ENCODE measurements around the gene OLAH.
A peak's percentile ranks its signal among the peaks of the same experiment; 100 is the strongest.
"Not testable (repeated sequence)": the region's sequence is repeated elsewhere in the genome, so short reads cannot be mapped to it uniquely, and the experiment has no call there.

The OLAH gene

DNA sequence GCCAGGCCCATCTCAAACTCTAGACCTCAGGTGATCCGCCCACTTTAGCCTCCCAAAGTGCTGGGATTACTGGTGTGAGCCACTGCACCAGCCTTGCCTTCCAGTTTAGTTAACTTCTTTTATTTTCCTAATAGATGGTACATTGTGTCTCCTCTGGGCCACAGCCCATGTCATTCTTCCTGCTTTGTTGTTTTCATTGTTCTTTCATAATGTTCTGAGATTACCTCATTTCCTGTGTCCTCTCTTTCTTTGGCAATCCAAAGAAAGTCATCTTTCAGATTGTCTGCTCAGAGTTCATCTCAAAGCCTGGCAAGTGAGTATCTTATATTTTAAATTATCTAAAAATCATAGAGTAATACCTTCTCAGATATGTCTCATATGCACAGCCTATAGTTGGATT lies at the start of gene OLAH:
Gene OLAH, plus strand, starts transcription at position 270 of the 400 bp plus-strand sequence. CDS start 3,346 bp downstream, outside the sequence.
- DNase-seq: no peak

GRCh38 chr10:14995964-14996565 lies 47.7 kb upstream of the OLAH start:
- no peak for DNase-seq

DNA sequence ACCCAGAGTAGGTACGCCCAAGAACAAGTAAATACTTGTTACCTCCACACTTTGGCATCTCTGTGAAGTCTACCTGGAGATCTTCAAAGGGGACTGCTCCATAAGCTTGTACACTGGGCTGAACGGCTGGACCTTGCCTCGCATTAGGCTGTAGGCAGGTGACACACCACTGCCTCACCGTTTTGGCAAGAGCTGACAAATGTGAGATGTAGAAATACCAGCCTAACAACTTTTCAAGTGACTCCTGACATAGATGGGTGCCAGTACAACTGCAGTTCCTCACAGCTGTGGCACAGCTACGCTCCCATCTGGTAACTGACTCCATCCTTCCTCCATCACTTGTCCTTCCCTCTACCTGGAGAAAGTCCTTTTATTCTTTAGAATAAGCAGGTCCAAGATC lies 30.2 kb upstream of the OLAH start:
- peak in 1 of 2 experiments; percentile 4 for DNase-seq

- DNase-seq: no peak
Observed at GRCh38 chr10:15015451-15015850, 28.3 kb upstream of the OLAH start.

DNA sequence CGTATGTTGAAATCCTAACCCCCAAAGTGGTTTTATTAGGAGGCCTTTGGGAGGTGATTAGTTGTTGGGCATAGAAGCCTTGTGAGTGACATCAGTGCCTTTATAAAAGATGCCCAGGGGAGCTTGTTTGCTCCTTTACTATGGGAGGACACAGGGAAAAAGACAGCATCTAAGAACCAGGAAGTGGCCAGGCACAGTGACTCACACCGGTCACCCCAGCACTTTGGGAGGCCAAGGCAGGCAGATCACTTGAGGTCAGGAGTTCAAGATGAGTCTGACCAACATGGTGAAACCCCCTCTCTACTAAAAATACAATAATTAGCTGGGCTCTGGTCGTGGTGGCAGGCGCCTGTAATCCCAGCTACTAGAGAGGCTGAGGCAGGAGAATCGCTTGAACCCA lies 22.8 kb upstream of the OLAH start:
- not testable (repeated sequence) for DNase-seq

GRCh38 chr10:15023079-15023478 lies 20.7 kb upstream of the OLAH start:
- not testable (repeated sequence) for DNase-seq

DNA sequence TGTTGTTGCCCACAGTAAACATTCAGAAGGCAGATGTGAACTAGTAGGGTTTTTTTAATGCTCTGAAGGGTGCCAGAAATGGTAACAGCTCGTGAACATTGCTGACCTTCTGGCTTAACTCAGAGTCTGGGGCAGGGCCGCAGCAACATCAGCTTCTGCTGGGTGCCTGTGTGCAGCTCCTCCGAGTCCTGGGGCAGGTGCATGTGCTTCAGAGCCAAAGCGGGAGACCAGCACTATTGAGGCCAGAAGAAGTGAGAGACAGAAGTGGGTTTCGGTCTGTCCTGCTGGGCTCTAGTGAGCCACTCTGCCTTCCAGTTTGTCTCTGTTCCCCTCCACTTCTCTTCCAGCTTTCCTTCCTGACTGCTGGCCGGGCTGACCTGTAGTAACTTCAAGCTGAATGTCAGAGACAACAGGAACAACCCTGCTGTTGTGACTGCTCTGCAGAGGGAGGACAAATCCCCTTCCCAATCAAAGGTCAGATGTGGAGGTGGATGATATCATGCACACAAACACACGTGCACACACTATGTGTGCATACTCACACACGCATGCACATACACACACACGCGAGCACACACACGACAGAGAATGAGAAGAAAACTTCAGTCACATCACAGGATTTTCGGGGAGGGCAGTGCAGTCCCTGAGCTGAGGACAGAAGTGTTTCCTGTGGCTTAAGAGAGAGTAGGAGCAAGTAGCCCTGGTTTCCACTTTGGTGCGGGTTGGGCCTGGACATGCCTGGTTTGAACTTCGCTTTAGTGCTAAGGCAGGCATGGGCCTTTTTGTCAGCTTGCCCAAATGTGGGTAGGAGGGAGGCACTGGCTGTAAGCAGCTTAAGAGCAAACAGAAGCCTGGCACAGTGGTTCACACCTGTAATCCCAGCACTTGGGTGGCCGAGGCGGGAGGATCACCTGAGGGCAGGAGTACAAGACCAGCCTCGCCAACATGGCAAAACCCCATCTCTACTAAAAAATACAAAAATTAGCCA lies 19.4 kb upstream of the OLAH start:
- DNase-seq: not testable (repeated sequence)

DNA sequence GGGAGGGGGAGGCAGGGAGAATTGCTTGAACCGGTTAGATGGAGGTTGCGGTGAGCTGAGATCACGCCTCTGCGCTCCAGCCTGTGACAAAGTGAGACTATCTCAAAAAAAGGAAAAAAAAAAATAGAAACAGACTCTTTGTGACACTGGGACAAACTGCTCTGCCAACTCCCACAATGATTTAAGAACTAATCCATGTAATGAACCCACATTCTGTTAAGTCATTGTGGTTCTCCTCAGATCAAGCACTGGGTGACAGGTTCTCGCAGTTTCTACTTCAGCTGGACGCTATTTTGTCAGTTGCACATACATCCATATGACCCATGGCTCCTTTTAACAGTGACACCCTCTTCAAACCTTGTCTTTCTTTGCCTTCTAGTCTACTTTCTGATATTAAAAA lies 18.7 kb upstream of the OLAH start:
- not testable (repeated sequence) for DNase-seq

GRCh38 chr10:15027741-15028140 lies 16.0 kb upstream of the OLAH start:
- no peak for DNase-seq

DNA sequence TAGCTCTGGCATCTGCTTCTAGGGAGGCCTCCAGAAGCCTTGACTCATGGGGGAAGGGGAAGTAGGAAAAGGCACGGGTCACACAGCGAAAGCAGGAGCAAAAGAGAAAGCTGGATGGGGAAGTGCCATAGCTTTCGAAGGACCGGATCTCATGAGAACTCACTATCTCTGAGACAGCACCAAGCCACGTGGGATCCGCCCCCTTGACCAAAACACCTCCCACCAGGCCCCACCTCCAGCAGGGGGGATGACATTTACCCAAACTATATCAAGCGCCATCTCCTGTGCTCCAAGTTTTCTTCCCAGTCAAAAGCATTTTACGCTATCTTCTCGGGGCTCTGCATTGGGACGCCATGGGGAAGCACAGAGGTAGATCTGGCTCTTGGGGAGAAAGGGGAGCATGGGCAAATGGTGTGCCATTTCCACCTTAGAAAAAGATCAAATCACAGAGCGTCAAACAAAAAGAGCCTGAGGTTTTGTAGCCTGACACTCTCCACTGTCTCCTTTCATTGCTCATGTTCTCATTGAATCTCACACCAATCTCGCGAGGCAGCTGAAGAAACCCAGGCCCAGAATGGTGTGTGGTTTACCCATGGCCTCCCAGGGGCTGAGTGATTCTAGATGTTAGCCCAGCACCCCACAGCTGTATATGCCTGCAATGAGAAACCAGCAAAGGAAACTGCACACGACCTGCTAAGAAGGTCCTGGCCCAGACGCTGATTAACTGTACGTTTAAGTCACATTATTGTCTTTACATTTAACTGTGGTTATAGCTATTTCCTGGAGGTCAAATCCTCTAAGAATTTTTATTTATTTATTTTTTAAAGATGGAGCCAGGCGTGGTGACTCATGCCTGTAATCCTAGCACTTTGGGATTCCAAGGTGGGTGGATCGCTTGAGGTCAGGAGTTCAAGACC lies 8.1 kb upstream of the OLAH start:
- DNase-seq: no peak

- no peak for DNase-seq
Observed at GRCh38 chr10:15037691-15038090, 6.1 kb upstream of the OLAH start.

GRCh38 chr10:15038416-15038815 lies 5.3 kb upstream of the OLAH start:
- no peak for DNase-seq

DNA sequence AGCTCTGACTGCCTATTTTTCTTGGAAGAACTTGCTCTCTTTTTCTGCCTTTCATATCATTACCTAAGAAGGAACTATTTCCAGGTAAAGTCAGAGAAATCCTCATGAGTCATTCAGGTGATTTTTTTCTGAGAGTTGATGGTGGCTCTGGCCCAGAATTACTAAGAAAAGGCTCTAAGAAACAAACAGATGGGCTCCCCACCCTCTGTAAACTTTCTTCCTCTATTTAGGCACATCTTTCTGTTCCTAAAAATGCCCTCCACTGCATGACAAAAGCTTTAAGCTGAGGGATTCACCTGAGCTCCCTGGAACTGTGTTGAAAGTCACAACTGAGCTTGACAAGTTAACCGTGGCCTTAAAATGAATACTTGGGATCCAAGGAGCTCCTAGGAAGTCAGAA lies 1.6 kb downstream of the OLAH start:
- no peak for DNase-seq

GRCh38 chr10:15046626-15047025 lies 2.9 kb downstream of the OLAH start:
- no peak for DNase-seq

DNA sequence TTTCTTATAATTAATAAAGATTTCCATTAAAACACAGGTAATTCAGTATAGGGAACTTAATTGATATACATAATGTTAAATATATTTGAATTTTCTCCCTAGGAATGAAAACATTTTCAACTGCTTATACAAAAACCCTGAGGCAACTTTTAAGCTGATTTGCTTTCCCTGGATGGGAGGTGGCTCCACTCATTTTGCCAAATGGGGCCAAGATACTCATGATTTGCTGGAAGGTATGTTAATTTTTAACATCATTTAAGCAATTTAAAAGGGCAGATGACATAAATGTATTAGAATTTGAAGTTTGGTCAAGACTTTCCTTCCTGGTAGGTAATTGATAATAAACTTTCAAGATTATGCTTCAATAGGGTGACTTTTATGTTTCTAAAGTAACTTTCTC lies 5.8 kb downstream of the OLAH start:
- DNase-seq: no peak

- DNase-seq: no peak
Observed at GRCh38 chr10:15052121-15052520, 8.4 kb downstream of the OLAH start.

- no peak for DNase-seq
Observed at GRCh38 chr10:15053061-15053460, 9.3 kb downstream of the OLAH start.

GRCh38 chr10:15058689-15059088 lies 14.9 kb downstream of the OLAH start:
- DNase-seq: no peak

- DNase-seq: no peak
Observed at GRCh38 chr10:15059914-15060313, 16.2 kb downstream of the OLAH start.

DNA sequence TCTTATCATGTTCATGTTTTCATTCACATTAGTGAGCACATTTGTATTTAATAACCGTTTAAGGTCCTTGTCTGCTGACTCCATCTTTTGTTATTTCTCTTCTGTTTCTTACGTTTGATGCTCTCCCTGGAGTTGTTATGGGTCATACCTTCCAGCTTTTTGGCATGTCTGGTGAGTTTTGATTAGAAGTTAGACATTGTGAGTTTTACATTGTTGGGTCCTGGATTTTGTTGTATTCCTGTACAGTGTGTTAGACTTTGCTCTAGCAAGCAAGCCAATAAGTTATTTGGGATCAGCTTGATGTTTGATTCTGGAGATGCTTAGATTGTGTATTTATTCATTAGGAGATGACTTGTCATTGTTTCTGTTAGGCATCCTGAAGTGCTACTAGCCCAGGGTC lies 16.9 kb downstream of the OLAH start:
- no peak for DNase-seq

DNA sequence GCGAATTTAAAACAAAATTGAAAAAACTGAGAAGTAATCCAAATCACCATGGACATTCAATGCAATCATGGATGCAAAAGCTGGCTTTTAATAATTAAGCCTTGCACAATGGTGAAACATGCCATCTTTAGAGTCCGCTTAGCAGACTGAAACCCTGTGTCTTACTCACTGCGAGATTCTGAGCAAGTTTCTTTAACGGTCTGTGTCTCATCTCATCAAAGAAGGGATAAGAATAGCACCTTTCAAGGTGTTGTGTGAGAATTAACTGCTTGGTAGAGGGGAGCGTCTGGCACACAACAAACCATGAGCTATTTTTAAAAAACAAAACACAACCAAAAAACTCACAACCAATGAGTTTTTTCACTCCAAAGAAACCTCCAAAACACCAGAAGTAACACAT lies 23.4 kb downstream of the OLAH start:
- no peak for DNase-seq

- no peak for DNase-seq
Observed at GRCh38 chr10:15068802-15069201, 25.1 kb downstream of the OLAH start.

GRCh38 chr10:15069230-15069629 lies 25.5 kb downstream of the OLAH start:
- no peak for DNase-seq

Measured in NCI-H526 (cell line).